WTC11 (cell line): ENCODE data around the gene FOXE1. TPM values are rescaled to one million over a fixed set of nuclear protein-coding genes. Genes with fewer than 3 reads are reported as not detected.
A peak's percentile ranks its signal among the peaks of the same experiment; 100 is the strongest.

Experiments used
- ATAC-seq: fragments of 200-7000 bp; cut with Tn5 transposase; 2 replicates; pipeline ENCODE4 v1.10.0; 2021; ENCODE audit warnings: mild to moderate bottlenecking, moderate library complexity
- CTCF ChIA-PET: fragments of 300-600 bp; sonication (Branson Sonifier 250); formaldehyde crosslinking; loops from one replicate; lab custom pipeline; 2021; ENCODE audit warnings: antibody characterized with exemption; lab: Charles Lee
- POLR2A ChIA-PET: fragments of 350-600 bp; sonication (Branson Sonifier 250); formaldehyde crosslinking; loops from one replicate; lab custom pipeline; 2021; ENCODE audit warnings: antibody characterized with exemption; lab: Charles Lee
- DNase-seq: peaks from one replicate; pipeline ENCODE4 v3.0.0; 2021; ENCODE audit warnings: low spot score
- H3K27ac Mint-ChIP-seq: 2 replicates; pipeline ENCODE4 v1.8.0; 2021; ENCODE audit warnings: mixed read lengths
- H3K27me3 Mint-ChIP-seq: 2 replicates; pipeline ENCODE4 v1.8.0; 2021; ENCODE audit warnings: low read depth, mild to moderate bottlenecking, moderate library complexity, mixed read lengths
- H3K36me3 Mint-ChIP-seq: 2 replicates; pipeline ENCODE4 v1.8.0; 2021; ENCODE audit warnings: mixed read lengths
- H3K4me1 Mint-ChIP-seq: 2 replicates; pipeline ENCODE4 v1.8.0; 2022; ENCODE audit warnings: mixed read lengths
- H3K4me3 Mint-ChIP-seq: 2 replicates; pipeline ENCODE4 v1.8.0; 2021; ENCODE audit warnings: mild to moderate bottlenecking, moderate library complexity, mixed read lengths
- H3K9me3 Mint-ChIP-seq: 2 replicates; pipeline ENCODE4 v1.8.0; 2021; ENCODE audit warnings: mixed read lengths
- FOXP1 ChIP-seq: sonication (generic); formaldehyde crosslinking; IDR thresholded peaks from 2 replicates; pipeline ENCODE4 v1.8.0; 2022; ENCODE audit warnings: missing genetic modification reagents, mild to moderate bottlenecking, moderate library complexity, borderline replicate concordance
- GABPB1 ChIP-seq: sonication (generic); formaldehyde crosslinking; IDR thresholded peaks from 2 replicates; pipeline ENCODE4 v1.8.1; 2023; ENCODE audit warnings: mild to moderate bottlenecking, missing genetic modification reagents
- MYBL2 ChIP-seq: sonication (generic); formaldehyde crosslinking; IDR thresholded peaks from 2 replicates; pipeline ENCODE4 v1.8.1; 2023; ENCODE audit warnings: mild to moderate bottlenecking, moderate library complexity, missing genetic modification reagents
- NFYB ChIP-seq: sonication (generic); formaldehyde crosslinking; conservative IDR thresholded peaks from 2 replicates; pipeline ENCODE4 v1.8.0; 2022; ENCODE audit warnings: low read depth, missing genetic modification reagents
- PRRX2 ChIP-seq: fragments of 250-450 bp; sonication (Bioruptor Pico); IDR thresholded peaks from 2 replicates; pipeline ENCODE4 v1.8.0; 2021; ENCODE audit warnings: mild to moderate bottlenecking
- RELA ChIP-seq: sonication (generic); formaldehyde crosslinking; IDR thresholded peaks from 2 replicates; pipeline ENCODE4 v1.8.1; 2022; ENCODE audit warnings: missing genetic modification reagents, mild to moderate bottlenecking, borderline replicate concordance
- TEAD1 ChIP-seq: sonication (generic); formaldehyde crosslinking; IDR thresholded peaks from 2 replicates; pipeline ENCODE4 v1.8.0; 2022; ENCODE audit warnings: mild to moderate bottlenecking, missing genetic modification reagents
- TP53 ChIP-seq: sonication (generic); formaldehyde crosslinking; IDR thresholded peaks from 2 replicates; pipeline ENCODE4 v1.8.1; 2023; ENCODE audit warnings: mild to moderate bottlenecking, missing genetic modification reagents
- total RNA-seq: library from RNA; stranded (reverse); gene quantifications from 3 replicates; pipeline ENCODE4 v1.2.3, GENCODE V29; 2021
- TF ChIP-seq, protein P1 (sequence below): sonication (generic); formaldehyde crosslinking; IDR thresholded peaks from 2 replicates; pipeline ENCODE4 v1.8.1; 2023; ENCODE audit warnings: mild to moderate bottlenecking, missing genetic modification reagents, borderline replicate concordance
- TF ChIP-seq, protein P2 (sequence below): sonication (generic); formaldehyde crosslinking; IDR thresholded peaks from 2 replicates; pipeline ENCODE4 v1.8.0; 2022; ENCODE audit warnings: mild to moderate bottlenecking, missing genetic modification reagents
- TF ChIP-seq, protein P3 (sequence below): sonication (generic); formaldehyde crosslinking; IDR thresholded peaks from 2 replicates; pipeline ENCODE4 v1.8.1; 2023; ENCODE audit warnings: mild to moderate bottlenecking, missing genetic modification reagents, moderate library complexity
- TF ChIP-seq, protein P4 (sequence below): fragments of 250-450 bp; sonication (Bioruptor Pico); conservative IDR thresholded peaks from 2 replicates; pipeline ENCODE4 v1.9.0; 2021; ENCODE audit warnings: mild to moderate bottlenecking
- TF ChIP-seq, protein P5 (sequence below): fragments of 250-450 bp; sonication (Bioruptor Pico); IDR thresholded peaks from 2 replicates; pipeline ENCODE4 v1.9.0; 2021; ENCODE audit warnings: mild to moderate bottlenecking
- TF ChIP-seq, protein P6 (sequence below): sonication (generic); formaldehyde crosslinking; IDR thresholded peaks from 2 replicates; pipeline ENCODE4 v1.8.0; 2023; ENCODE audit warnings: missing genetic modification reagents, mild to moderate bottlenecking, borderline replicate concordance
- TF ChIP-seq, protein P7 (sequence below): fragments of 200-600 bp; IDR thresholded peaks from 2 replicates; pipeline ENCODE4 v1.8.0; 2022; ENCODE audit warnings: antibody characterized with exemption

Gene FOXE1
- total RNA-seq, 1 experiment from 2014 or later: 0.09 TPM

DNA sequence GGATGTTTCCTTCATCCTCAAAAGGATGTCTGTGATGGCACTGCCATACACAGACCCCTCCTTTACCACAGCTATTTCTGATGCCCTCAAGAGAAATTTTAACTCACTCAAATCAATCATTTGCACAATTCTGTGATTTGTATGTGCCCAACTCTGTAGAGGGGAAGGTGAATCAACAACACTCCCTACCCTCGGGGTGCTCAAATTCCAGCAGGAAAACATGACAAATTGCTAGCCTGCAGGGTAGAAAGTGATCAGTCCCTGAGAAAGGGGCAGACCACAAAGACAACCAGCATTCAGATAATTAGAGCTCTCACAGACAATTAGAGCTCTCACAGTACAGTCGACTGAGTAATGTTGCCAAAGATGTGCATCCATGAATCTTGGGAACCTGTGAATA, 45.3 kb upstream of the FOXE1 start (continued):
- TF ChIP-seq, protein P1, sequence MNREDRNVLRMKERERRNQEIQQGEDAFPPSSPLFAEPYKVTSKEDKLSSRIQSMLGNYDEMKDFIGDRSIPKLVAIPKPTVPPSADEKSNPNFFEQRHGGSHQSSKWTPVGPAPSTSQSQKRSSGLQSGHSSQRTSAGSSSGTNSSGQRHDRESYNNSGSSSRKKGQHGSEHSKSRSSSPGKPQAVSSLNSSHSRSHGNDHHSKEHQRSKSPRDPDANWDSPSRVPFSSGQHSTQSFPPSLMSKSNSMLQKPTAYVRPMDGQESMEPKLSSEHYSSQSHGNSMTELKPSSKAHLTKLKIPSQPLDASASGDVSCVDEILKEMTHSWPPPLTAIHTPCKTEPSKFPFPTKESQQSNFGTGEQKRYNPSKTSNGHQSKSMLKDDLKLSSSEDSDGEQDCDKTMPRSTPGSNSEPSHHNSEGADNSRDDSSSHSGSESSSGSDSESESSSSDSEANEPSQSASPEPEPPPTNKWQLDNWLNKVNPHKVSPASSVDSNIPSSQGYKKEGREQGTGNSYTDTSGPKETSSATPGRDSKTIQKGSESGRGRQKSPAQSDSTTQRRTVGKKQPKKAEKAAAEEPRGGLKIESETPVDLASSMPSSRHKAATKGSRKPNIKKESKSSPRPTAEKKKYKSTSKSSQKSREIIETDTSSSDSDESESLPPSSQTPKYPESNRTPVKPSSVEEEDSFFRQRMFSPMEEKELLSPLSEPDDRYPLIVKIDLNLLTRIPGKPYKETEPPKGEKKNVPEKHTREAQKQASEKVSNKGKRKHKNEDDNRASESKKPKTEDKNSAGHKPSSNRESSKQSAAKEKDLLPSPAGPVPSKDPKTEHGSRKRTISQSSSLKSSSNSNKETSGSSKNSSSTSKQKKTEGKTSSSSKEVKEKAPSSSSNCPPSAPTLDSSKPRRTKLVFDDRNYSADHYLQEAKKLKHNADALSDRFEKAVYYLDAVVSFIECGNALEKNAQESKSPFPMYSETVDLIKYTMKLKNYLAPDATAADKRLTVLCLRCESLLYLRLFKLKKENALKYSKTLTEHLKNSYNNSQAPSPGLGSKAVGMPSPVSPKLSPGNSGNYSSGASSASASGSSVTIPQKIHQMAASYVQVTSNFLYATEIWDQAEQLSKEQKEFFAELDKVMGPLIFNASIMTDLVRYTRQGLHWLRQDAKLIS (CRISPR knock-in tag): no peak

DNA sequence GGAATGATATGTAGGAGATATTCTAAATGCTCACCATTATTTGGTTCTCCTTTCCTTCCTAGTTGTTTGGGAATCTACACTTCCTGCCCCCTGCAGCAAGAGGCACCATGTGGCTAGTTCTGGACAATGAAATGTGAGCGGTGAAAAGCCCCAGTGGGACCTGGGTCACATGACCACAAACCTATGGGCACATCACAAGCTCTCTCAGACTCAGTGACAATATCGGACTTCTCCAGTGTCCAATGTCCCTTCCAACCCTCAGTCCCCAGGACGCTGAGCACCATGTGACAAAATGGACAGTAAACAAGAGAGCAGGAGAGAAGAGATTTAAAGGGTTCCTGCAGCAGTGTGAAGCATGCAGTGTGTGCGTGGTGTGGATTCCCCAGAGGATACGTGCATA, 44.6 kb upstream of the FOXE1 start:
- Mint-ChIP-seq H3K36me3 (no peaks in the 10 kb centered on the region), H3K27me3 (peaks cover 68% of the 10 kb centered on the region), H3K9me3 (peaks cover 4% of the 10 kb centered on the region; the same call in 1 of the 2 replicates), H3K4me3 (no peak overlapping the region), H3K4me1 (peaks cover 31% of the 10 kb centered on the region), H3K27ac (no peak overlapping the region)
- ChIA-PET POLR2A (no interaction called here), CTCF (interaction anchor here (0.9 to 1.1 kb wide), 2 partner anchors 15 to 111 kb away, joined by 3 to 6 read pairs; partner anchors contain the start of gene XPA)
- TF ChIP-seq, protein P2, sequence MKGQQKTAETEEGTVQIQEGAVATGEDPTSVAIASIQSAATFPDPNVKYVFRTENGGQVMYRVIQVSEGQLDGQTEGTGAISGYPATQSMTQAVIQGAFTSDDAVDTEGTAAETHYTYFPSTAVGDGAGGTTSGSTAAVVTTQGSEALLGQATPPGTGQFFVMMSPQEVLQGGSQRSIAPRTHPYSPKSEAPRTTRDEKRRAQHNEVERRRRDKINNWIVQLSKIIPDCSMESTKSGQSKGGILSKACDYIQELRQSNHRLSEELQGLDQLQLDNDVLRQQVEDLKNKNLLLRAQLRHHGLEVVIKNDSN (CRISPR knock-in tag): peak; percentile 66; the same call in 1 of the 2 replicates
- TF ChIP-seq, protein P3, sequence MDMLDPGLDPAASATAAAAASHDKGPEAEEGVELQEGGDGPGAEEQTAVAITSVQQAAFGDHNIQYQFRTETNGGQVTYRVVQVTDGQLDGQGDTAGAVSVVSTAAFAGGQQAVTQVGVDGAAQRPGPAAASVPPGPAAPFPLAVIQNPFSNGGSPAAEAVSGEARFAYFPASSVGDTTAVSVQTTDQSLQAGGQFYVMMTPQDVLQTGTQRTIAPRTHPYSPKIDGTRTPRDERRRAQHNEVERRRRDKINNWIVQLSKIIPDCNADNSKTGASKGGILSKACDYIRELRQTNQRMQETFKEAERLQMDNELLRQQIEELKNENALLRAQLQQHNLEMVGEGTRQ (CRISPR knock-in tag): peak; percentile 76
- TF ChIP-seq TEAD1 (CRISPR knock-in tag): no peak
- no peak for DNase-seq
- no peak for ATAC-seq

DNA sequence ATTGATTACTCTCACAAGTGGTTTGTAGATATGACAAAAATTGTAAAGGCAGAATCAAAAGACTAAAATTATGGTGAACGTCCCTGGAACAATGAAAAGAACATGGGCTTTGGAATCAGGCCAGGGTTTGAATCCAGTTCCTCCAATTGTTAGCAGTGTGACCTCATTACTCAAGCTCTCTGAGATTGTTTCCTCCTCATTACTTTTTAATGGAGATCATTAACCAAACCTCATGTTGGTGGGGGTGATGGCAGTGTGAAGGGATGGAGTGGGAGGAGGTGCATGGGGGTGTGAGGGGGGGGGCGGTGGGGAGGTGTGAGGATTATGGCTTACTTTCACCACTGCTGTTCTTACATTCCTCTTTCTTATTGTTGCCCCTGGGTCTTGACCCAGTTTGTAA, 44.1 kb upstream of the FOXE1 start:
- ChIA-PET POLR2A (no interaction called here), CTCF (interaction anchor here (0.9 to 1.2 kb wide), 3 partner anchors 15 to 112 kb away, joined by 3 to 6 read pairs (median 4); partner anchors contain the start of gene XPA)
- Mint-ChIP-seq H3K4me1 (peaks cover 31% of the 10 kb centered on the region), H3K9me3 (peaks cover 6% of the 10 kb centered on the region; the same call in 1 of the 2 replicates), H3K4me3 (no peak overlapping the region), H3K27ac (no peak overlapping the region), H3K27me3 (peaks cover 65% of the 10 kb centered on the region), H3K36me3 (no peaks in the 10 kb centered on the region)
- ATAC-seq (no peak), DNase-seq (no peak)
- TF ChIP-seq, protein P4, sequence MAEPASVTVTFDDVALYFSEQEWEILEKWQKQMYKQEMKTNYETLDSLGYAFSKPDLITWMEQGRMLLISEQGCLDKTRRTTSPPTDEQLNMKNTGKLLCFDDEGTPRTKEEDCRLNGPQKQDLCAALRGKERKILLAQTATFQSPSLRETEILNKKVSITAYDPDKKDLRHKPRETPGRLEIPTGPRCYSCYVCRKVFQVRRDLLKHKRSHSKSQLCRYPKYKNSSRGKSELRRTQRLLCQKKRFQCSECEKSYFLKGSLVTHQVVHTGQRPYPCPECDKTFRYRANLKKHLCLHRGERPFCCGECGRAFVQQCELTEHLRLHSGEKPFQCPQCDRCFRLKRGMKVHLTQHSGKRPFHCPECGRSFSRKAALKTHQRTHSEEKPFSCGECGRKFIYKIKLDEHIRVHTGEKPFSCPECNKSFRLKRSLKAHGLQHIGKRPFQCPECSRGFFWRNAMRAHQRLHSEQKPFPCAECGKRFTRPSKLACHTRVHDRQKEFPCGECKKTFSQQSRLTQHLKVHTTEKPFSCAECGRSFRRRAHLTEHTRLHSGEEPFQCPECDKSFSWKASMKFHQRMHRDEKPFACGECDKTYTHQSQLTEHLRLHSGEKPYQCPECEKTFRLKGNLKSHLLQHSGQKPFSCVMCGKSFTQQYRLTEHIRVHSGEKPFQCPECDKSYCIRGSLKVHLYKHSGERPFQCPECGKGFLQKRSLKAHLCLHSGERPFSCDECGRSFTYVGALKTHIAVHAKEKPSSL (CRISPR knock-in tag): no peak
- TF ChIP-seq NFYB (CRISPR knock-in tag) (no peak), PRRX2 (CRISPR knock-in tag) (no peak), TP53 (no peak), MYBL2 (CRISPR knock-in tag) (no peak), GABPB1 (no peak), RELA (CRISPR knock-in tag) (no peak), FOXP1 (no peak)
- TF ChIP-seq, protein P5, sequence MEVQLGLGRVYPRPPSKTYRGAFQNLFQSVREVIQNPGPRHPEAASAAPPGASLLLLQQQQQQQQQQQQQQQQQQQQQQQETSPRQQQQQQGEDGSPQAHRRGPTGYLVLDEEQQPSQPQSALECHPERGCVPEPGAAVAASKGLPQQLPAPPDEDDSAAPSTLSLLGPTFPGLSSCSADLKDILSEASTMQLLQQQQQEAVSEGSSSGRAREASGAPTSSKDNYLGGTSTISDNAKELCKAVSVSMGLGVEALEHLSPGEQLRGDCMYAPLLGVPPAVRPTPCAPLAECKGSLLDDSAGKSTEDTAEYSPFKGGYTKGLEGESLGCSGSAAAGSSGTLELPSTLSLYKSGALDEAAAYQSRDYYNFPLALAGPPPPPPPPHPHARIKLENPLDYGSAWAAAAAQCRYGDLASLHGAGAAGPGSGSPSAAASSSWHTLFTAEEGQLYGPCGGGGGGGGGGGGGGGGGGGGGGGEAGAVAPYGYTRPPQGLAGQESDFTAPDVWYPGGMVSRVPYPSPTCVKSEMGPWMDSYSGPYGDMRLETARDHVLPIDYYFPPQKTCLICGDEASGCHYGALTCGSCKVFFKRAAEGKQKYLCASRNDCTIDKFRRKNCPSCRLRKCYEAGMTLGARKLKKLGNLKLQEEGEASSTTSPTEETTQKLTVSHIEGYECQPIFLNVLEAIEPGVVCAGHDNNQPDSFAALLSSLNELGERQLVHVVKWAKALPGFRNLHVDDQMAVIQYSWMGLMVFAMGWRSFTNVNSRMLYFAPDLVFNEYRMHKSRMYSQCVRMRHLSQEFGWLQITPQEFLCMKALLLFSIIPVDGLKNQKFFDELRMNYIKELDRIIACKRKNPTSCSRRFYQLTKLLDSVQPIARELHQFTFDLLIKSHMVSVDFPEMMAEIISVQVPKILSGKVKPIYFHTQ (CRISPR knock-in tag): no peak
- TF ChIP-seq, protein P6, sequence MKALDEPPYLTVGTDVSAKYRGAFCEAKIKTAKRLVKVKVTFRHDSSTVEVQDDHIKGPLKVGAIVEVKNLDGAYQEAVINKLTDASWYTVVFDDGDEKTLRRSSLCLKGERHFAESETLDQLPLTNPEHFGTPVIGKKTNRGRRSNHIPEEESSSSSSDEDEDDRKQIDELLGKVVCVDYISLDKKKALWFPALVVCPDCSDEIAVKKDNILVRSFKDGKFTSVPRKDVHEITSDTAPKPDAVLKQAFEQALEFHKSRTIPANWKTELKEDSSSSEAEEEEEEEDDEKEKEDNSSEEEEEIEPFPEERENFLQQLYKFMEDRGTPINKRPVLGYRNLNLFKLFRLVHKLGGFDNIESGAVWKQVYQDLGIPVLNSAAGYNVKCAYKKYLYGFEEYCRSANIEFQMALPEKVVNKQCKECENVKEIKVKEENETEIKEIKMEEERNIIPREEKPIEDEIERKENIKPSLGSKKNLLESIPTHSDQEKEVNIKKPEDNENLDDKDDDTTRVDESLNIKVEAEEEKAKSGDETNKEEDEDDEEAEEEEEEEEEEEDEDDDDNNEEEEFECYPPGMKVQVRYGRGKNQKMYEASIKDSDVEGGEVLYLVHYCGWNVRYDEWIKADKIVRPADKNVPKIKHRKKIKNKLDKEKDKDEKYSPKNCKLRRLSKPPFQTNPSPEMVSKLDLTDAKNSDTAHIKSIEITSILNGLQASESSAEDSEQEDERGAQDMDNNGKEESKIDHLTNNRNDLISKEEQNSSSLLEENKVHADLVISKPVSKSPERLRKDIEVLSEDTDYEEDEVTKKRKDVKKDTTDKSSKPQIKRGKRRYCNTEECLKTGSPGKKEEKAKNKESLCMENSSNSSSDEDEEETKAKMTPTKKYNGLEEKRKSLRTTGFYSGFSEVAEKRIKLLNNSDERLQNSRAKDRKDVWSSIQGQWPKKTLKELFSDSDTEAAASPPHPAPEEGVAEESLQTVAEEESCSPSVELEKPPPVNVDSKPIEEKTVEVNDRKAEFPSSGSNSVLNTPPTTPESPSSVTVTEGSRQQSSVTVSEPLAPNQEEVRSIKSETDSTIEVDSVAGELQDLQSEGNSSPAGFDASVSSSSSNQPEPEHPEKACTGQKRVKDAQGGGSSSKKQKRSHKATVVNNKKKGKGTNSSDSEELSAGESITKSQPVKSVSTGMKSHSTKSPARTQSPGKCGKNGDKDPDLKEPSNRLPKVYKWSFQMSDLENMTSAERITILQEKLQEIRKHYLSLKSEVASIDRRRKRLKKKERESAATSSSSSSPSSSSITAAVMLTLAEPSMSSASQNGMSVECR: no peak
- TF ChIP-seq, protein P7, sequence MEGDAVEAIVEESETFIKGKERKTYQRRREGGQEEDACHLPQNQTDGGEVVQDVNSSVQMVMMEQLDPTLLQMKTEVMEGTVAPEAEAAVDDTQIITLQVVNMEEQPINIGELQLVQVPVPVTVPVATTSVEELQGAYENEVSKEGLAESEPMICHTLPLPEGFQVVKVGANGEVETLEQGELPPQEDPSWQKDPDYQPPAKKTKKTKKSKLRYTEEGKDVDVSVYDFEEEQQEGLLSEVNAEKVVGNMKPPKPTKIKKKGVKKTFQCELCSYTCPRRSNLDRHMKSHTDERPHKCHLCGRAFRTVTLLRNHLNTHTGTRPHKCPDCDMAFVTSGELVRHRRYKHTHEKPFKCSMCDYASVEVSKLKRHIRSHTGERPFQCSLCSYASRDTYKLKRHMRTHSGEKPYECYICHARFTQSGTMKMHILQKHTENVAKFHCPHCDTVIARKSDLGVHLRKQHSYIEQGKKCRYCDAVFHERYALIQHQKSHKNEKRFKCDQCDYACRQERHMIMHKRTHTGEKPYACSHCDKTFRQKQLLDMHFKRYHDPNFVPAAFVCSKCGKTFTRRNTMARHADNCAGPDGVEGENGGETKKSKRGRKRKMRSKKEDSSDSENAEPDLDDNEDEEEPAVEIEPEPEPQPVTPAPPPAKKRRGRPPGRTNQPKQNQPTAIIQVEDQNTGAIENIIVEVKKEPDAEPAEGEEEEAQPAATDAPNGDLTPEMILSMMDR: no peak
